ENCODE data around the gene RGS5. TPM values are rescaled to one million over a fixed set of nuclear protein-coding genes. Genes with fewer than 3 reads are reported as not detected.

Gene RGS5
- total RNA-seq, 1 donor from 2014 or later, result 4.9 TPM

- Mint-ChIP-seq H3K4me1 (ENCODE audit: low read depth, unreplicated experiment) (peaks cover 7% of the 10 kb centered on the region), H3K27me3 (ENCODE audit: unreplicated experiment) (no peaks in the 10 kb centered on the region), H3K9me3 (ENCODE audit: unreplicated experiment) (no peaks in the 10 kb centered on the region), H3K4me3 (ENCODE audit: unreplicated experiment) (no peak overlapping the region), H3K36me3 (ENCODE audit: unreplicated experiment) (no peaks in the 10 kb centered on the region), H3K27ac (ENCODE audit: unreplicated experiment) (peak overlapping the region; percentile 40)
- no peak for DNase-seq
- TF ChIP-seq, protein P1, sequence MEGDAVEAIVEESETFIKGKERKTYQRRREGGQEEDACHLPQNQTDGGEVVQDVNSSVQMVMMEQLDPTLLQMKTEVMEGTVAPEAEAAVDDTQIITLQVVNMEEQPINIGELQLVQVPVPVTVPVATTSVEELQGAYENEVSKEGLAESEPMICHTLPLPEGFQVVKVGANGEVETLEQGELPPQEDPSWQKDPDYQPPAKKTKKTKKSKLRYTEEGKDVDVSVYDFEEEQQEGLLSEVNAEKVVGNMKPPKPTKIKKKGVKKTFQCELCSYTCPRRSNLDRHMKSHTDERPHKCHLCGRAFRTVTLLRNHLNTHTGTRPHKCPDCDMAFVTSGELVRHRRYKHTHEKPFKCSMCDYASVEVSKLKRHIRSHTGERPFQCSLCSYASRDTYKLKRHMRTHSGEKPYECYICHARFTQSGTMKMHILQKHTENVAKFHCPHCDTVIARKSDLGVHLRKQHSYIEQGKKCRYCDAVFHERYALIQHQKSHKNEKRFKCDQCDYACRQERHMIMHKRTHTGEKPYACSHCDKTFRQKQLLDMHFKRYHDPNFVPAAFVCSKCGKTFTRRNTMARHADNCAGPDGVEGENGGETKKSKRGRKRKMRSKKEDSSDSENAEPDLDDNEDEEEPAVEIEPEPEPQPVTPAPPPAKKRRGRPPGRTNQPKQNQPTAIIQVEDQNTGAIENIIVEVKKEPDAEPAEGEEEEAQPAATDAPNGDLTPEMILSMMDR (IDR thresholded peaks at IDR 0.05; ENCODE audit: partially characterized antibody, unreplicated experiment), result no peak
Observed at GRCh38 chr1:163115887-163116286, 86.8 kb downstream of the RGS5 start.

DNA sequence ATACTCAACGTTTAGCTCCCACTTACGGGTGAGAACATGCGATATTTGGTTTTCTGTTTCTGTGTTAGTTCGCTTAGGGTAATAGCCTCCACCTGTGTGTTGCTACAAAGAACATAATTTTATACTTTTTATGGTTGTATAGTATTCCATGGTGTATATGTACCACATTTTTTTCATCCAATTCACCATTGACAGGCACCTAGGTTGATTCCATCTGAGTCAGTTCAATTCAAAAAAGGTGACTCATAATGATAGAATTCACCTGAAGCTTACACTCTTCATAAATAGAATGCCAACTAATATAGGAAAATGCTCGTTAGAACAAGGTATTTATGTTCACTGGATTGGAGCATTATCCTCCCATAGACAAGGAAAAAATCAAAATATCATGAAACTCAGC, 95.1 kb downstream of the RGS5 start:
- H3K9me3 Mint-ChIP-seq (ENCODE audit: unreplicated experiment), result no peaks in the 10 kb centered on the region
- H3K36me3 Mint-ChIP-seq (ENCODE audit: unreplicated experiment), result peaks cover 8% of the 10 kb centered on the region
- no peak overlapping the region for H3K27ac Mint-ChIP-seq (ENCODE audit: unreplicated experiment)
- peaks cover 4% of the 10 kb centered on the region for H3K4me1 Mint-ChIP-seq (ENCODE audit: low read depth, unreplicated experiment)
- H3K27me3 Mint-ChIP-seq (ENCODE audit: unreplicated experiment), result no peaks in the 10 kb centered on the region
- no peak for DNase-seq
- TF ChIP-seq, protein P1 (IDR thresholded peaks at IDR 0.05; ENCODE audit: partially characterized antibody, unreplicated experiment), result no peak
- no peak overlapping the region for H3K4me3 Mint-ChIP-seq (ENCODE audit: unreplicated experiment)

- no peak overlapping the region for H3K4me3 Mint-ChIP-seq (ENCODE audit: unreplicated experiment)
- peaks cover 4% of the 10 kb centered on the region for H3K4me1 Mint-ChIP-seq (ENCODE audit: low read depth, unreplicated experiment)
- no peaks in the 10 kb centered on the region for H3K27me3 Mint-ChIP-seq (ENCODE audit: unreplicated experiment)
- no peaks in the 10 kb centered on the region for H3K9me3 Mint-ChIP-seq (ENCODE audit: unreplicated experiment)
- TF ChIP-seq, protein P1 (IDR thresholded peaks at IDR 0.05; ENCODE audit: partially characterized antibody, unreplicated experiment), result no peak
- H3K27ac Mint-ChIP-seq (ENCODE audit: unreplicated experiment), result no peak overlapping the region
- no peak for DNase-seq
- H3K36me3 Mint-ChIP-seq (ENCODE audit: unreplicated experiment), result peaks cover 8% of the 10 kb centered on the region
Observed at GRCh38 chr1:163106364-163106987, 96.2 kb downstream of the RGS5 start.

GRCh38 chr1:163104385-163105099, 98.2 kb downstream of the RGS5 start:
- no peak overlapping the region for H3K27ac Mint-ChIP-seq (ENCODE audit: unreplicated experiment)
- peaks cover 4% of the 10 kb centered on the region for H3K4me1 Mint-ChIP-seq (ENCODE audit: low read depth, unreplicated experiment)
- no peak for DNase-seq
- peaks cover 14% of the 10 kb centered on the region for H3K36me3 Mint-ChIP-seq (ENCODE audit: unreplicated experiment)
- no peaks in the 10 kb centered on the region for H3K27me3 Mint-ChIP-seq (ENCODE audit: unreplicated experiment)
- no peak overlapping the region for H3K4me3 Mint-ChIP-seq (ENCODE audit: unreplicated experiment)
- TF ChIP-seq, protein P1 (IDR thresholded peaks at IDR 0.05; ENCODE audit: partially characterized antibody, unreplicated experiment), result no peak
- H3K9me3 Mint-ChIP-seq (ENCODE audit: unreplicated experiment), result no peaks in the 10 kb centered on the region

DNA sequence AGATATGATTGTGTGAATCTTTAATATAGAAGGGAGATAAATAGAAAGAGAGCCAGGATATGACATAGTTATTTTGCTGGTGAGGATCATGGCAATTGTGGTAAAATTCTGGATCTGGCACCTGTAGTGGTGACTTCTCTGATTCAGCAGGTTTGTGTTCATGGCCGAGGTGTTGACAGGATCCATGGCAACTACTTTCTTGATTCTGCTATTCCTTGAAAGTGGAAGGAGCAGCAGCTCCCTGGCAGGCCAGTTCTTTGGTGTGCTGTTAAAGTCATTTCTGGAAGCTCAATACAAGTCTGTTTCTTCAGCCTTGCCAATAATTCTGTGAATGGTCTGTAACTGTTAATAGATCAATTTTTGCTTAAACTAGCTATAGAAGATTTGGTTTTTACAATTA, 100.1 kb downstream of the RGS5 start:
- Mint-ChIP-seq H3K27me3 (ENCODE audit: unreplicated experiment) (no peaks in the 10 kb centered on the region), H3K4me3 (ENCODE audit: unreplicated experiment) (no peak overlapping the region), H3K9me3 (ENCODE audit: unreplicated experiment) (no peaks in the 10 kb centered on the region), H3K36me3 (ENCODE audit: unreplicated experiment) (peaks cover 7% of the 10 kb centered on the region), H3K27ac (ENCODE audit: unreplicated experiment) (no peak overlapping the region), H3K4me1 (ENCODE audit: low read depth, unreplicated experiment) (peaks cover 4% of the 10 kb centered on the region)
- DNase-seq, result no peak
- TF ChIP-seq, protein P1 (IDR thresholded peaks at IDR 0.05; ENCODE audit: partially characterized antibody, unreplicated experiment), result no peak
